GM21447 (cell line): Measurements from ENCODE around the gene FKTN.

Experiments
- ATAC-seq: cut with Tn5 transposase; IDR thresholded peaks from one replicate; pipeline ENCODE4 v1.9.1; 2021; ENCODE audit not compliant: unreplicated experiment

FKTN gene

DNA sequence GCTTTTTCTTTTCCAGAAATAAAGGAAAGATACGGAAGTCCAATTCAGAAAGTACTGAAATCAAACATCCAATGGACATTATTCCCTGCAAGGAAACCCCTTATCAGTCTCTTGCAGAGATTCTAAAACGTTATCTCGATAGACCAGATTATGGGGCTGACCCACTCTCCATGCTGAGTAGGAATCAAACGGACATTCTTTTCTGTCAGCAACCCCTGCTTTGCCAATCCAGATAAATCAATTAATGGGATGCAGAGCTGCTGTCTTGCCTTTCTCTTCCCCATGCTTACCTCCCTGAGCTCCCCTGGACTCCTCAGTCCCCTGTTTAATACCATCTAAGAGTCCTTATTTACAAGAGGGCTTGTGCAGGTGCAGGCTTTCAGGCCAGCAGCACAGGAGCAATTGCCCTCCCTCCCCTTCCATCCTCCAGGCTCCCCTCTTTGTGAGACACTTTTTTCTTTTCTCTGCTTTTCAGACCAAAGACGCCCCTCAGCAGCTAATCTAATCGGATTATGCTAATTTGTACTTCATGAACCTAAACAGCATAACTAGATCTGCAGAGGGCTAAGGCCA is 118.5 kb downstream of the FKTN start:
- ATAC-seq = no peak

DNA sequence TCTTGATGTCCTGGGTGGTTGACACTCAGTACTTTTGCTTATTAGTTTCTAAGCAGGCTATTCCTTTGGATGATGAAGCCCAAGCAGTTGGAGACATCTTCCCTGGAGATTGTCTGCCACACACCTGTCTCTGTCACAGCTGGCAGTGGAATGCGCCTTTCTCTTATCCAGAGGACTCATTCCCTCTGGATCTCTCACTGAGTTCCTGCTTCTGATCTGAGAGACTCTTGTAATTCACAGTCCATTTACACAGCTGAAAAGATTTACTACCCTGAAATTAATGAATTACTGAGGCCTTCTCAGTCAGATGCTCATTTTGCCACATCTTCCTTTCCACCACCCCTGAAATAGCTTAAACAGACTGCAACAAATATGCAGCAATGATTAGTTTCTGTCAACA is 120.2 kb downstream of the FKTN start:
- no peak for ATAC-seq

DNA sequence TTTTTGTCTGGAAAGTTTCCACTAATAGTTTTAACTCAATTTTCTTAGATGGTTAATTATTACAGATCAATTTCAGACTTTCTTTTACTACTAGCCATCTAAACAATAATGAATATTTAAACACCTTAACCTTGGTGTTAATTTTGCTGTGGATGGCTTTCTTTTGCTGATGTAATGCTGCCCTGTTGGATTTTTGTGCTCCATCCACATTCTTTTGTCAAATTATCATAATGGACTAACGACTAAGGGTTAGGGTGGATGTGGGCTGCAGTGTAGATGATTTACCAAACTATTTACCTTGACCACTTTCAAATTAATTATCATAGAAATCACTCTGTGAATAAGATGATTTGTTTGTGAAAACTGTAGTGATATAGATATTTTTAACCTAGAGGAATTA is 120.8 kb downstream of the FKTN start:
- no peak for ATAC-seq

DNA sequence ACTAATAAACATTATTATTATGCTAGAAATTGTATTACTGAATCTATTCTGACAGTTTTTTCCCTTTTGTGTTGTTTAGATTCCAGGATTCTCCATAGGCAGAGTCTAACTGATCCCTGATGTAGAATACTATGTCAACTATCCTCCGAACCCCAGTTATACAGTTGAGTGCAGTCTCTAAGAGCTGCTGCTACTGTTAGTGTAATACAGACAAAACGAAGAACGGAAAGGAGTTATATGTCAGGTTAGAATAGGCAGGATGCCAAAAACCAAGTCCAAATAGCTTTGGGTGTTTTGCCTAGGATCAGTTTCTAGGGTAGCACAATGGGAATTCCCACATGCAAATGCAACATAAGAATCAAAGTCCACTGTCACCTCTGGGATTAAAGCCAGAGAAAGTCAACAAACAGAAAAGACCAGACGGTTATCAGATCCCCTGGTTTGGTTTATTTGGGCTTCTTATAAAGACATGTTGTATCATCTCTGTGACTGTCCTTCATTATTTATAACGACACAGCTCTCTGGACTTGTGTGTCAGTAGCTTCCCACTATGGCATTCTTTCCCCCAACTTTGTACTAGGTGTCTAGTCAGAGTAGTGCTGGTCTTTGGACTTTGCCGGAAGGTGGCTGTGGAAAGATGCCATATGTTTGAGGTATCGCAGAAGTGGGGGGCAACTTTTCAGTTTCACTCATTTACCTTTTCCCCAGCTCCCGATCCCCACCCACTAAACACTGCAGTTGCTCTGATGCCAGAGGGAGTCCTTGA is 121.5 kb downstream of the FKTN start:
- ATAC-seq = no peak

DNA sequence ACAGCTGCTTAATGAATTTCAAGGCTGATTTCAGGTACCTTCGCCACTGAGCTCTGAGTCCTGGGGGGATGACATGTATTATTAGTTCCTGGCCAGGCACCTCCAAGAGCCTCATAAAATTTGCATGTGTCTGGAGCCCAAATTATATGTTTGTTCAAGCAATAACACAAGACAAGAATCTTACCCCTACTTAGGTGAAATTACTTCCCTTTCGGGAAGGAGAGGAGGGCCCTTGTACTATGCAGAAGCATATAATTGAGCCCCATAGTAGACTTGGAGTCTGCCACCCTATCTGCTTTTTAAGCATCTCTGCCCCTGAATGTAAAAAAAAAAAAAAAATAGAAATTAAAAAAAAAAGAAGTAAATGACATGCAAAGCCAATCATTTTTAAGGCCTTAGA is 123.4 kb downstream of the FKTN start:
- ATAC-seq = no peak

DNA sequence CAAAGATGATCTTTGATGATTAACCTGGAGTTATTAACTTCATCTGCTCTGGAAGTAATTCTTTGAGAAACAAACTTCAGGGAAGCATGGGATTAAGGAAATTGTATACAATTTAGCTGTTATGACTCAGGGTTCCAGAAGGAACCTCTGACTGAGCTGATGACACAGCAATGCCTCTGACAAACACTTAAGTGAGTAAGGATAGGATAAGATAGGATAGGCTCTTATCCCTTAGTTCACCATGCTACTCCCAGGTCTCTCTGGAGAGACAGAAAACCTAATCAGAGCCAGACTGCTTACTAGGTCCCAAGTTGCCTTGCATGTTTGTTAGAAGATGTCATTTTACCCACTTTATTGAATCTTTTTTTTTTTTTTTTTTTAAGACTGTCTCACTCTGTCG is 123.8 kb downstream of the FKTN start:
- no peak for ATAC-seq

DNA sequence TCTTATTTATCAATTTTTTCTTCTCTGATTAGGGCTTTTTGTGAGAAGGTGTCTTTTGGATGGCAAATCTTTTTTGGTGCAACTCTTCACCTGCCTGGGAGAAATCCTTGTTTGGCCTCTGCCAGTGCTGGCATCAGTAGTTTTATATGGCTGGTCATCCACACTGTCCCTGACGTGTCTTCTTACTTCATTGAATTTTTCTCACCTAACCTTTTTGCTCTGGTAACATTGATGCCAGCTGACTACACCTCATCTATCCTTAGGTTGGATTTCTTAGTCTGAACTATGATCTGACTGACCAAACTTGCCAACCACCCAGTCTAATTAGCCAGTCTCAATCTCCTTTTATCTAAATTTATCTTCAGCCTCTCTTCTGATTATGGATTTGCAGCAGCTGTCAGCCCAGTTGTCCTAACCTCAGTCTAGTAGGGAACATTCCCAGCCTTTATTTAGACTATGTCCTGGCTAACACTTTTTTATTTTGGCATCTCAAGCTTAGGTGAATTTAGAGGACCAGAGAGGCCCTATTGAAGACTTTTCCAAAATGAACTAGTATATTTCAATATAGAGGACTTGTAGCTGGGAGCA is 125.9 kb downstream of the FKTN start:
- ATAC-seq = no peak

DNA sequence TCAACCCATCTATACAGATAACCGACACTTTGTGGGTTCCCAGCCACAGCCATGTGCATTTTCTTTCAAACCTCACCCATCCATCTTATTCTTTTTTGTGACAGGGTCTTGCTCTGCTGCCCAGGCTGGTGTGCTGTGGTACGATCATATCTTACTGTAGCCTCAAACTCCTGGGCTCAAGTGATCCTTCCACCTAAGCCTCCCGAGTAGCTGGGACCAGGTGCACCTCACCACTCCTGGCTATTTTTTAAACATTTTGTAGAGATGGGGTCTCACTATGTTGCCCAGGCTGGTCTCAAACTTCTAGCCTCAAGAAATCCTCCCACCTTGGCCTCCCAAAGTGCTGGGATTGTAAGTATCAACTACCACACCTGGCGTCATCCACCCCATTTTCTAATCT is 129.0 kb downstream of the FKTN start:
- no peak for ATAC-seq
